GM18526 (cell line): ENCODE data around the gene IPO9.

Experiments
- POLR2A ChIP-seq: IDR thresholded peaks from 3 replicates; pipeline ENCODE4 v1.6.1; 2011; ENCODE audit not compliant: insufficient read length; ENCODE audit errors: extremely low read depth

The IPO9 gene

GRCh38 chr1:201828820-201829774 lies at the start of gene IPO9:
Gene IPO9, plus strand, starts transcription at chr1:201829157. Its CDS starts 53 bp downstream, at chr1:201829210.
- peak; percentile 77 for TF ChIP-seq POLR2A

GRCh38 chr1:201779351-201779880 lies 49.5 kb upstream of the IPO9 start:
- no peak for TF ChIP-seq POLR2A

- no peak for TF ChIP-seq POLR2A
These were observed 48.0 kb upstream of the IPO9 start for GRCh38 chr1:201780952-201781351.

GRCh38 chr1:201781437-201781836 lies 47.5 kb upstream of the IPO9 start:
- no peak for TF ChIP-seq POLR2A

GRCh38 chr1:201782353-201782752 lies 46.6 kb upstream of the IPO9 start:
- TF ChIP-seq POLR2A, result no peak

GRCh38 chr1:201783058-201783457 lies 45.9 kb upstream of the IPO9 start:
- no peak for TF ChIP-seq POLR2A

GRCh38 chr1:201783572-201783971 lies 45.4 kb upstream of the IPO9 start:
- TF ChIP-seq POLR2A, result no peak

- no peak for TF ChIP-seq POLR2A
These were observed 43.7 kb upstream of the IPO9 start for GRCh38 chr1:201785291-201785690.

- no peak for TF ChIP-seq POLR2A
These were observed 42.1 kb upstream of the IPO9 start for GRCh38 chr1:201786824-201787223.

- TF ChIP-seq POLR2A, result no peak
These were observed 40.7 kb upstream of the IPO9 start for GRCh38 chr1:201788296-201788695.

GRCh38 chr1:201789245-201789644 lies 39.7 kb upstream of the IPO9 start:
- no peak for TF ChIP-seq POLR2A

GRCh38 chr1:201790261-201790660 lies 38.7 kb upstream of the IPO9 start:
- no peak for TF ChIP-seq POLR2A

- no peak for TF ChIP-seq POLR2A
These were observed 37.7 kb upstream of the IPO9 start for GRCh38 chr1:201791051-201791778.

- no peak for TF ChIP-seq POLR2A
These were observed 37.2 kb upstream of the IPO9 start for GRCh38 chr1:201791779-201792173.

GRCh38 chr1:201792534-201793305 lies 36.2 kb upstream of the IPO9 start:
- TF ChIP-seq POLR2A, result no peak
